Neural crest cell (in vitro differentiated cells): Measurements from ENCODE around the gene PTTG1IP. TPM values are rescaled to one million over a fixed set of nuclear protein-coding genes. Genes with fewer than 3 reads are reported as not detected.

ENCODE experiments used
- DNase-seq: peaks from one replicate; pipeline ENCODE4 v3.0.0; 2021; ENCODE audit warnings: low read depth, mixed read lengths, low spot score
- H3K27ac Mint-ChIP-seq: one replicate; pipeline ENCODE4 v1.8.0; 2021; ENCODE audit warnings: mild to moderate bottlenecking, mixed read lengths; ENCODE audit not compliant: unreplicated experiment
- H3K27me3 Mint-ChIP-seq: 2 replicates; pipeline ENCODE4 v1.8.0; 2021; ENCODE audit warnings: low read depth, mild to moderate bottlenecking, mixed read lengths
- H3K36me3 Mint-ChIP-seq: 2 replicates; pipeline ENCODE4 v1.8.0; 2021; ENCODE audit warnings: low read depth, mild to moderate bottlenecking, mixed read lengths
- H3K4me1 Mint-ChIP-seq: 2 replicates; pipeline ENCODE4 v1.8.0; 2021; ENCODE audit warnings: mixed read lengths
- H3K4me3 Mint-ChIP-seq: one replicate; pipeline ENCODE4 v1.8.0; 2021; ENCODE audit warnings: mild to moderate bottlenecking, mixed read lengths
- H3K9me3 Mint-ChIP-seq: 2 replicates; pipeline ENCODE4 v1.8.0; 2021; ENCODE audit warnings: mixed read lengths
- CTCF ChIP-seq: fragments of 200-600 bp; sonication (generic); conservative IDR thresholded peaks from 2 replicates; pipeline ENCODE4 v1.5.0; 2021; ENCODE audit warnings: antibody characterized with exemption, mild to moderate bottlenecking
- total RNA-seq: library from RNA; stranded (reverse); gene quantifications from 2 replicates; pipeline ENCODE4 v1.2.1, GENCODE V29; 2021

PTTG1IP gene
- total RNA-seq, 1 donor from 2014 or later = 164 TPM

GRCh38 chr21:44894687-44895302 lies 21.3 kb upstream of the PTTG1IP start:
- Mint-ChIP-seq H3K4me3 (no peak overlapping the region), H3K27ac (no peak overlapping the region), H3K36me3 (no peaks in the 10 kb centered on the region), H3K27me3 (peaks cover 11% of the 10 kb centered on the region), H3K4me1 (no peaks in the 10 kb centered on the region), H3K9me3 (no peaks in the 10 kb centered on the region)
- TF ChIP-seq CTCF = no peak
- no peak for DNase-seq

- Mint-ChIP-seq H3K27ac (no peak overlapping the region), H3K36me3 (no peaks in the 10 kb centered on the region), H3K27me3 (peaks cover 11% of the 10 kb centered on the region), H3K4me1 (no peaks in the 10 kb centered on the region), H3K4me3 (no peak overlapping the region), H3K9me3 (no peaks in the 10 kb centered on the region)
- TF ChIP-seq CTCF = no peak
- no peak for DNase-seq
Measured at GRCh38 chr21:44893948-44894656, 20.6 kb upstream of the PTTG1IP start.

- no peak for TF ChIP-seq CTCF
- Mint-ChIP-seq H3K4me1 (no peaks in the 10 kb centered on the region), H3K36me3 (no peaks in the 10 kb centered on the region), H3K27ac (no peak overlapping the region), H3K9me3 (no peaks in the 10 kb centered on the region), H3K4me3 (no peak overlapping the region), H3K27me3 (peaks cover 8% of the 10 kb centered on the region)
- no peak for DNase-seq
Measured at GRCh38 chr21:44893278-44893556, 19.7 kb upstream of the PTTG1IP start.

DNA sequence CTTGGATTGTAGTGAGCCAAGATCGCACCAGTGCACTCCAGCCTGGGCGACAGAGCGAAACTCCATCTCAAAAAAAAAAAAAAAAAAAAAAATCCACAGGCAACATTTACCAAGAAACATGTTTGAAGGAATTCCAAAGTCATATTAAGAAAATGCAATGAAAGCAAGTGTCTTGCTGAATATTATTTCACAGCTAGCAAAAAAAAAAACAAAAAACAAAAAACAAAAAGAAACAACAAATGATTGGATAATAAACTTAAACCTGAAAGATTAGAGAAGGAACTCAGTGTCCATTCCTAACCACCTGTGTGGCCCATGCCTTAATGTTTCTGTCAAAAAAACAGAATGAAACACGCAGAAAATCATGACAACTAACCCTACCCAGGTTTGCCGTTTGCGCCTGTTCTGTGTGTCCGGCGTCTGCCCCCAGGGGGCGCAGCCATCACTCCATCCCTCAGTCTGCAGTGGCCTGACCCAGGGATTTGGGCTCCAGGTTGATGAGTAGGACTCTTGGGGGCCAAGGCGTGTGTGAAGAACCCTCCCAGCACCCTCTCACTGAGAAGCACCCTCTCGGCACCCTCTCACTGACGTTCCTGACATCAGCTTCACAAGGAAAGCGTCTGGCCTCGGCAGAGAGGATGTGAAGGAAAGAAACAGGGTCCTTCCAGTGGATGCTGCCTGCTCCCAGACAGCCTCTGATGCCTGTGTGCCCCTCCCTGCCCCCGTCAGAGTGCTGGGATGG lies 19.2 kb upstream of the PTTG1IP start:
- TF ChIP-seq CTCF = peak; percentile 81
- H3K36me3 Mint-ChIP-seq = no peaks in the 10 kb centered on the region
- peak; percentile 67 for DNase-seq
- no peaks in the 10 kb centered on the region for H3K4me1 Mint-ChIP-seq
- no peak overlapping the region for H3K27ac Mint-ChIP-seq
- peaks cover 8% of the 10 kb centered on the region for H3K27me3 Mint-ChIP-seq
- no peak overlapping the region for H3K4me3 Mint-ChIP-seq
- no peaks in the 10 kb centered on the region for H3K9me3 Mint-ChIP-seq

DNA sequence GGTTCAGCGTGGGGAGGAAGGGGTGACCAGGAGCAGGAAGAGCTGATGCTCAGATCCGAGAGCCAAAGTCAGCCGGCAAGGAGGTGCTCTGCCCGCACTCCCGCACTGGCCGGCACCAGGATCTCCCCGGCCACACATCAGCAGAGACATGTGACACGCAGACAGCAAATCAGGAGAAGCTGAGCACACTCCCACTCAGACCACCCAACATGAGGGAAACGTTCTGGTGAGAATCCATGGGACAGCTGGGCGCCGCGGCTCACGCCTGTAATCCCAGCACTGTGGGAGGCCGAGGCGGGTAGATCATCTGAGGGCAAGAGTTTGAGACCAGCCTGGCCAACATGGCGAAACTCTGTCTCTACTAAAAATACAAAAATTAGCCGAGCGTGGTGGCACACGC lies 18.6 kb upstream of the PTTG1IP start:
- peaks cover 8% of the 10 kb centered on the region for H3K27me3 Mint-ChIP-seq
- DNase-seq = no peak

More for the DNA sequence above, 18.6 kb upstream of the PTTG1IP start:
- no peak for TF ChIP-seq CTCF
- H3K27ac Mint-ChIP-seq = peak overlapping the region; percentile 78
- H3K4me3 Mint-ChIP-seq = no peak overlapping the region
- H3K9me3 Mint-ChIP-seq = no peaks in the 10 kb centered on the region
- no peaks in the 10 kb centered on the region for H3K4me1 Mint-ChIP-seq
- no peaks in the 10 kb centered on the region for H3K36me3 Mint-ChIP-seq
